Liver (tissue), 9 donors: Measurements from ENCODE around the gene CD209. TPM values are rescaled to one million over a fixed set of nuclear protein-coding genes. Genes with fewer than 3 reads are reported as not detected.

ENCODE experiments used
- DNase-seq: peaks from one replicate; pipeline ENCODE4 v3.0.0-alpha.2; 2017; ENCODE audit warnings: low spot score
- H3K27ac ChIP-seq, 2 donors: one replicate each; pipeline ENCODE4 v1.7.0; 2013; ENCODE audit warnings: inconsistent platforms in 2 of 2, low read length in 2 of 2, control low read depth in 1 of 2, low read depth in 1 of 2, mild to moderate bottlenecking in 1 of 2
- H3K27me3 ChIP-seq, 4 donors: one replicate each; pipeline versions ENCODE4 v1.6.1 to v1.7.0; 2013; ENCODE audit warnings: low read length in 3 of 4, inconsistent platforms in 1 of 4, mild to moderate bottlenecking in 1 of 4, moderate library complexity in 1 of 4; ENCODE audit not compliant: control insufficient read depth in 4 of 4, insufficient read depth in 4 of 4
- H3K36me3 ChIP-seq, 4 donors: one replicate each; pipeline versions ENCODE4 v1.6.1 to v1.7.0; 2013; ENCODE audit warnings: low read length in 3 of 4, mild to moderate bottlenecking in 3 of 4, low read depth in 1 of 4, moderate library complexity in 1 of 4; ENCODE audit not compliant: control insufficient read depth in 4 of 4, insufficient read depth in 3 of 4
- H3K4me1 ChIP-seq, 4 donors: one replicate each; pipeline versions ENCODE4 v1.6.1 to v1.7.0; 2013; ENCODE audit warnings: low read length in 3 of 4, mild to moderate bottlenecking in 3 of 4, moderate library complexity in 1 of 4; ENCODE audit not compliant: control insufficient read depth in 4 of 4, insufficient read depth in 4 of 4
- H3K4me3 ChIP-seq, 3 donors: one replicate each; pipeline versions ENCODE4 v1.6.1 to v1.7.0; 2013; ENCODE audit warnings: low read length in 3 of 3, control low read depth in 1 of 3, low read depth in 1 of 3, mild to moderate bottlenecking in 1 of 3
- H3K9ac ChIP-seq, 2 donors: one replicate each; pipeline ENCODE4 v1.7.0; 2013; ENCODE audit warnings: low read length in 2 of 2, mild to moderate bottlenecking in 2 of 2, moderate library complexity in 2 of 2, control low read depth in 1 of 2, low read depth in 1 of 2
- H3K9me3 ChIP-seq, 4 donors: one replicate each; pipeline versions ENCODE4 v1.6.1 to v1.7.0; 2013; ENCODE audit warnings: low read length in 3 of 4; ENCODE audit not compliant: control insufficient read depth in 4 of 4
- CTCF ChIP-seq: fragments of 150-350 bp; IDR thresholded peaks from 2 replicates; pipeline ENCODE4 v1.5.1; 2017; ENCODE audit warnings: improper control_type of control experiment, low read depth, low read length; ENCODE audit not compliant: missing input control
- EGR1 ChIP-seq, 2 donors: IDR thresholded peaks; 2 replicates each; pipeline ENCODE4 v1.6.1; 2016 to 2018; ENCODE audit warnings: antibody characterized with exemption in 2 of 2, low read depth in 2 of 2
- FOXA1 ChIP-seq: IDR thresholded peaks from 2 replicates; pipeline ENCODE4 v1.6.1; 2016; ENCODE audit warnings: antibody characterized with exemption
- FOXA2 ChIP-seq: IDR thresholded peaks from 2 replicates; pipeline ENCODE4 v1.6.1; 2016; ENCODE audit warnings: antibody characterized with exemption
- GABPA ChIP-seq, 2 donors: IDR thresholded peaks in 1 of 2; conservative IDR thresholded peaks in 1 of 2; 2 replicates each; pipeline ENCODE4 v1.6.1; 2016; ENCODE audit warnings: antibody characterized with exemption in 2 of 2, mild to moderate bottlenecking in 1 of 2, moderate library complexity in 1 of 2
- HNF4A ChIP-seq, 2 donors: conservative IDR thresholded peaks; 2 replicates each; pipeline ENCODE4 v1.6.1; 2016; ENCODE audit warnings: antibody characterized with exemption in 2 of 2, mild to moderate bottlenecking in 2 of 2
- HNF4G ChIP-seq: IDR thresholded peaks from 2 replicates; pipeline ENCODE4 v1.6.1; 2016; ENCODE audit warnings: antibody characterized with exemption
- JUND ChIP-seq, 2 donors: IDR thresholded peaks; 2 replicates each; pipeline ENCODE4 v1.6.1; 2016; ENCODE audit warnings: antibody characterized with exemption in 2 of 2
- MAX ChIP-seq: IDR thresholded peaks from 2 replicates; pipeline ENCODE4 v1.6.1; 2016; ENCODE audit warnings: antibody characterized with exemption
- NR2F2 ChIP-seq: IDR thresholded peaks from 2 replicates; pipeline ENCODE4 v1.6.1; 2016; ENCODE audit warnings: antibody characterized with exemption
- REST ChIP-seq: IDR thresholded peaks from 2 replicates; pipeline ENCODE4 v1.6.1; 2016; ENCODE audit warnings: antibody characterized with exemption, mild to moderate bottlenecking
- SP1 ChIP-seq: IDR thresholded peaks from 2 replicates; pipeline ENCODE4 v1.6.1; 2018; ENCODE audit warnings: antibody characterized with exemption, mild to moderate bottlenecking
- TAF1 ChIP-seq: conservative IDR thresholded peaks from 2 replicates; pipeline ENCODE4 v1.6.1; 2016; ENCODE audit warnings: antibody characterized with exemption, mild to moderate bottlenecking
- YY1 ChIP-seq: IDR thresholded peaks from 2 replicates; pipeline ENCODE4 v1.6.1; 2016; ENCODE audit warnings: antibody characterized with exemption, mild to moderate bottlenecking
- WGBS: extraction: QIAGEN DNeasy Blood & Tissue Kit; methylation state at CpG from one replicate; pipeline ENCODE4 v1.1.7; 2013; 5-methylcytosine and 5-hydroxymethylcytosine counted together
- polyA plus RNA-seq, 2 donors: library from polyadenylated mRNA; stranded (reverse) in 1 of 2; unstranded in 1 of 2; fragments of 200-250 nt in 1 of 2; fragments of >200 nt in 1 of 2; fragmentation: Nextera tagmentation in 1 of 2; extraction: Ambion mirVana in 1 of 2; gene quantifications; one replicate each; pipeline versions ENCODE4 v1.2.1 to v1.2.3, GENCODE V29; 2013 to 2015
- total RNA-seq, 2 donors: library from RNA; depleted of rRNA; stranded (reverse); fragments of >200 nt; gene quantifications; one replicate each; pipeline ENCODE4 v1.2.3, GENCODE V29; 2014
- donor health status: healthy.
- donor health status: healthy.
- donor health status: healthy.
- donor health status: healthy.
- donor health status: healthy.

The CD209 gene
- total and polyA plus RNA-seq, 4 donors: 0.44 to 3.5 (median 1.8) TPM

GRCh38 chr19:7701654-7702457 lies 45.5 kb downstream of the CD209 start, which contains the start of gene FCER2 (continued):
- no peak for TF ChIP-seq CTCF

- WGBS: 92% methylated on average over 12 of the region's 12 CpGs
- H3K27ac ChIP-seq: no peak overlapping the region
- no peaks in the 10 kb centered on the region for H3K36me3 ChIP-seq
Observed at GRCh38 chr19:7701049-7701653, 46.2 kb downstream of the CD209 start.

GRCh38 chr19:7699417-7700401 lies 47.6 kb downstream of the CD209 start:
- 62% methylated on average over 15 of the region's 15 CpGs for WGBS
- Histone ChIP-seq H3K9ac (no peak overlapping the region), H3K27ac (no peak overlapping the region), H3K27me3 (peaks cover 0 to 4% (median 0%) of the 10 kb centered on the region in 4 donors), H3K4me1 (no peaks in the 10 kb centered on the region), H3K36me3 (no peaks in the 10 kb centered on the region), H3K9me3 (no peaks in the 10 kb centered on the region), H3K4me3 (no peak overlapping the region)
- TF ChIP-seq HNF4A (conservative IDR thresholded peaks at IDR 0.05) (no peak), REST (no peak), SP1 (no peak), JUND (IDR thresholded peaks at IDR 0.05) (no peak), MAX (no peak), FOXA1 (no peak), TAF1 (no peak), NR2F2 (no peak), GABPA (IDR thresholded peaks at IDR 0.05 in 1 of 2, conservative IDR thresholded peaks at IDR 0.05 in 1 of 2) (no peak), FOXA2 (no peak)
- no peak for DNase-seq

More at GRCh38 chr19:7701049-7701653, 46.2 kb downstream of the CD209 start:
- H3K9ac ChIP-seq: no peak overlapping the region
- no peaks in the 10 kb centered on the region for H3K4me1 ChIP-seq
- no peaks in the 10 kb centered on the region for H3K9me3 ChIP-seq
- no peak overlapping the region for H3K4me3 ChIP-seq
- H3K27me3 ChIP-seq: peaks cover 0 to 4% (median 0%) of the 10 kb centered on the region in 4 donors
- TF ChIP-seq EGR1 (IDR thresholded peaks at IDR 0.05; ENCODE audit: low read depth in 2 of 2) (no peak), YY1 (no peak), HNF4G (no peak), SP1 (no peak)
- no peak for DNase-seq
